Measurements from ENCODE around the gene TOM1L2.

DNA sequence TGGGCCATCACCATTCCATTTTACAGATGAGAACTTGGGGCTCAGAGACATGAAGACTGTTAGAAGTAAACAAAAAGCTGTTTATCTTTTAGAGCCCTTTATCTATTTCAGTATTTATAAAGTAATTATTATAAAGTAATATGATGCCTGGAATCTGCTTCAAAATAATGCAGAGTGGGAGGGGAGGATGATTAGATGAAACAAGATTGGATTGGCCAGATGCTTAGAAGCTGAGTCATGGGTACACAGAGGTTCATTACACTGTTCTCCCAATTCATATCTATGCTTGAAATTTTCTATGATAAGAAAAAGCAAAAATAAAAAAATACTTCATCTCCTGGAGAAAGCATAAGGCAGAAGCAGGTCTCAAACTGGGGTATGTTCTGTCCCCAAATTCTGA lies 29.4 kb downstream of the TOM1L2 start:
- TF ChIP-seq, protein P1, sequence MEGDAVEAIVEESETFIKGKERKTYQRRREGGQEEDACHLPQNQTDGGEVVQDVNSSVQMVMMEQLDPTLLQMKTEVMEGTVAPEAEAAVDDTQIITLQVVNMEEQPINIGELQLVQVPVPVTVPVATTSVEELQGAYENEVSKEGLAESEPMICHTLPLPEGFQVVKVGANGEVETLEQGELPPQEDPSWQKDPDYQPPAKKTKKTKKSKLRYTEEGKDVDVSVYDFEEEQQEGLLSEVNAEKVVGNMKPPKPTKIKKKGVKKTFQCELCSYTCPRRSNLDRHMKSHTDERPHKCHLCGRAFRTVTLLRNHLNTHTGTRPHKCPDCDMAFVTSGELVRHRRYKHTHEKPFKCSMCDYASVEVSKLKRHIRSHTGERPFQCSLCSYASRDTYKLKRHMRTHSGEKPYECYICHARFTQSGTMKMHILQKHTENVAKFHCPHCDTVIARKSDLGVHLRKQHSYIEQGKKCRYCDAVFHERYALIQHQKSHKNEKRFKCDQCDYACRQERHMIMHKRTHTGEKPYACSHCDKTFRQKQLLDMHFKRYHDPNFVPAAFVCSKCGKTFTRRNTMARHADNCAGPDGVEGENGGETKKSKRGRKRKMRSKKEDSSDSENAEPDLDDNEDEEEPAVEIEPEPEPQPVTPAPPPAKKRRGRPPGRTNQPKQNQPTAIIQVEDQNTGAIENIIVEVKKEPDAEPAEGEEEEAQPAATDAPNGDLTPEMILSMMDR (IDR thresholded peaks at IDR 0.05) = no peak
- no peak for TF ChIP-seq POLR2A (IDR thresholded peaks at IDR 0.05)
